Nephron progenitor cell (in vitro differentiated cells): ENCODE measurements around the gene ECD.

ENCODE experiments used
- DNase-seq: peaks from one replicate; pipeline ENCODE4 v3.0.0; 2021
- H3K27ac Mint-ChIP-seq: 2 replicates; pipeline ENCODE4 v1.8.0; 2021; ENCODE audit warnings: mild to moderate bottlenecking, moderate library complexity, mixed read lengths
- H3K27me3 Mint-ChIP-seq: 2 replicates; pipeline ENCODE4 v1.8.0; 2021; ENCODE audit warnings: mild to moderate bottlenecking, low read depth, mixed read lengths; ENCODE audit not compliant: poor library complexity
- H3K36me3 Mint-ChIP-seq: 2 replicates; pipeline ENCODE4 v1.8.0; 2021; ENCODE audit warnings: low read depth, mixed read lengths
- H3K4me1 Mint-ChIP-seq: 2 replicates; pipeline ENCODE4 v1.8.0; 2021; ENCODE audit warnings: mixed read lengths
- H3K4me3 Mint-ChIP-seq: 2 replicates; pipeline ENCODE4 v1.8.0; 2021; ENCODE audit warnings: mild to moderate bottlenecking, moderate library complexity, mixed read lengths
- H3K9me3 Mint-ChIP-seq: 2 replicates; pipeline ENCODE4 v1.8.0; 2021; ENCODE audit warnings: mild to moderate bottlenecking, moderate library complexity, mixed read lengths
- TF ChIP-seq, protein P1 (sequence below): fragments of 200-600 bp; sonication (generic); IDR thresholded peaks from 2 replicates; pipeline ENCODE4 v1.5.0; 2021; ENCODE audit warnings: antibody characterized with exemption

The ECD gene

GRCh38 chr10:73183667-73184281 is 16.0 kb upstream of the ECD start:
- no peaks in the 10 kb centered on the region for H3K9me3 Mint-ChIP-seq
- no peaks in the 10 kb centered on the region for H3K27me3 Mint-ChIP-seq
- H3K4me3 Mint-ChIP-seq: no peak overlapping the region
- peaks cover 34% of the 10 kb centered on the region for H3K36me3 Mint-ChIP-seq
- no peaks in the 10 kb centered on the region for H3K4me1 Mint-ChIP-seq
- TF ChIP-seq, protein P1, sequence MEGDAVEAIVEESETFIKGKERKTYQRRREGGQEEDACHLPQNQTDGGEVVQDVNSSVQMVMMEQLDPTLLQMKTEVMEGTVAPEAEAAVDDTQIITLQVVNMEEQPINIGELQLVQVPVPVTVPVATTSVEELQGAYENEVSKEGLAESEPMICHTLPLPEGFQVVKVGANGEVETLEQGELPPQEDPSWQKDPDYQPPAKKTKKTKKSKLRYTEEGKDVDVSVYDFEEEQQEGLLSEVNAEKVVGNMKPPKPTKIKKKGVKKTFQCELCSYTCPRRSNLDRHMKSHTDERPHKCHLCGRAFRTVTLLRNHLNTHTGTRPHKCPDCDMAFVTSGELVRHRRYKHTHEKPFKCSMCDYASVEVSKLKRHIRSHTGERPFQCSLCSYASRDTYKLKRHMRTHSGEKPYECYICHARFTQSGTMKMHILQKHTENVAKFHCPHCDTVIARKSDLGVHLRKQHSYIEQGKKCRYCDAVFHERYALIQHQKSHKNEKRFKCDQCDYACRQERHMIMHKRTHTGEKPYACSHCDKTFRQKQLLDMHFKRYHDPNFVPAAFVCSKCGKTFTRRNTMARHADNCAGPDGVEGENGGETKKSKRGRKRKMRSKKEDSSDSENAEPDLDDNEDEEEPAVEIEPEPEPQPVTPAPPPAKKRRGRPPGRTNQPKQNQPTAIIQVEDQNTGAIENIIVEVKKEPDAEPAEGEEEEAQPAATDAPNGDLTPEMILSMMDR: no peak
- no peak overlapping the region for H3K27ac Mint-ChIP-seq
- DNase-seq: no peak

- Mint-ChIP-seq H3K27ac (no peak overlapping the region), H3K4me3 (no peak overlapping the region), H3K27me3 (no peaks in the 10 kb centered on the region), H3K9me3 (no peaks in the 10 kb centered on the region), H3K36me3 (peaks cover 40% of the 10 kb centered on the region), H3K4me1 (no peaks in the 10 kb centered on the region)
- TF ChIP-seq, protein P1: no peak
- DNase-seq: no peak
These were observed 14.8 kb upstream of the ECD start for GRCh38 chr10:73182568-73182967.

DNA sequence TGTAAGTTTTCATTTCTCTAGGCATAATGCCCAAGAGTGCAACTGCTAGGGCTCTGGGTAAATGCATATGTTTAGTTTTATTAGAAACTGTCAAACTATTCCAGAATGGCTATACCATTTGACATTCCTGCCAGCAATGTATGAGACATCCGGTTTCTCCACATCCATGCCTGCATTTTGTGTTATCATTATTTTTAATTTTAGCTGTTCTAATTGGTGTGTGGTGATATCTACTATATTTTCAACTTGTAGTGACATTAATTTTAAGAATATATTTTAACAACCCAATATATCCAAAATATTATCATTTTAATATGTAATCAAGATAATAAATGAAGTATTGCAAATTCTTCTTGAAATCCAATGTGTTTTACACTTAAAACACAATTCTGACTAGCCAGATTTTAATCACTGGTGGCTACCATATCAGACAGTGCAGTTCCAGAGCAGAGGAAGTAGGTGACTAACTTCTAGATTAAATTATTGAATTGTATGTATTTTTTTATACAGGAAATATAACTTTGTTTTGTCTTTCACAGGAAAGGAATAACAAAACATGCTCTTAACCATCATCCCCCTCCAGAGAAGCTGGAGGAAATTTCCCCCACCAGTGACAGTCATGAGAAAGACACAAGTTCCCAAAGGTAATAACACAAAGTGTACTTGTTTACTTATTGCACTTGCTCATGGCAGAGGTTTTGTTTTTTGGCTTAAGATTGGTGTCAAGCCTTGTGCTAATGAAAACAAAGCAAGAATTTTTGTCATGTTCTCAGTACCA is 6.5 kb upstream of the ECD start:
- Mint-ChIP-seq H3K4me1 (no peaks in the 10 kb centered on the region), H3K4me3 (no peak overlapping the region), H3K27ac (no peak overlapping the region), H3K36me3 (peaks cover 32% of the 10 kb centered on the region), H3K9me3 (no peaks in the 10 kb centered on the region), H3K27me3 (no peaks in the 10 kb centered on the region)
- TF ChIP-seq, protein P1: no peak
- no peak for DNase-seq

DNA sequence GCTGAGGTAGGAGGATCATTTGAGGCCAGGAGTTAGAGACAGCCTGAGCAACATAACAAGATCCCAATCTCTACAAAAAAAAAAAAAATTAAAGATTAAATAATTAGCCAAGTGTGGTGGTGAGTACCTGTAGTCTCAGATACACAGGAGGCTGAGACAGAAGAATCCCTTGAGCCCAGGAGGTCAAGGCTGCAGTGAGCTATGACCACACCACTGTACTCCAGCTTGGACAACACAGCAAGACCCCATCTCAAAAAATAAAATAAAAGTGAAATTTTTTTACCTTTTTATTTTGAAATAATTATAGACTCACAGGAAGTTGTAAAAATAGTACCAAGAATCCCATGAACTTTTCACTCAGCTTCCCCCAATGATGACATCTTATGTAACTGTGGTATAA is 5.1 kb upstream of the ECD start:
- Mint-ChIP-seq H3K36me3 (peaks cover 30% of the 10 kb centered on the region), H3K9me3 (peaks cover under 1% of the 10 kb centered on the region), H3K4me1 (peaks cover 7% of the 10 kb centered on the region), H3K4me3 (no peak overlapping the region), H3K27ac (no peak overlapping the region), H3K27me3 (no peaks in the 10 kb centered on the region)
- DNase-seq: no peak
- TF ChIP-seq, protein P1: no peak

GRCh38 chr10:73169320-73169719 is 1.5 kb upstream of the ECD start:
- Mint-ChIP-seq H3K9me3 (peaks cover 26% of the 10 kb centered on the region), H3K27me3 (no peaks in the 10 kb centered on the region), H3K27ac (no peak overlapping the region), H3K36me3 (peaks cover 43% of the 10 kb centered on the region), H3K4me3 (peak overlapping the region; percentile 99), H3K4me1 (peaks cover 21% of the 10 kb centered on the region)
- TF ChIP-seq, protein P1: no peak
- DNase-seq: no peak

GRCh38 chr10:73168465-73168803 is 626 bp upstream of the ECD start:
- Mint-ChIP-seq H3K4me3 (peak overlapping the region; percentile 99), H3K9me3 (peaks cover 26% of the 10 kb centered on the region), H3K36me3 (peaks cover 48% of the 10 kb centered on the region), H3K4me1 (peaks cover 21% of the 10 kb centered on the region), H3K27ac (peak overlapping the region; percentile 98), H3K27me3 (no peaks in the 10 kb centered on the region)
- TF ChIP-seq, protein P1: no peak
- DNase-seq: no peak
